GM21529 (cell line): Measurements from ENCODE around the gene STK25.
"Not testable (repeated sequence)": the region's sequence is repeated elsewhere in the genome, so short reads cannot be mapped to it uniquely, and the experiment has no call there.

ENCODE experiments used
- ATAC-seq: cut with Tn5 transposase; IDR thresholded peaks from one replicate; pipeline ENCODE4 v1.9.1; 2021; ENCODE audit not compliant: unreplicated experiment

The STK25 gene

GRCh38 chr2:241469746-241470145 is 38.6 kb downstream of the STK25 start:
- no peak for ATAC-seq

DNA sequence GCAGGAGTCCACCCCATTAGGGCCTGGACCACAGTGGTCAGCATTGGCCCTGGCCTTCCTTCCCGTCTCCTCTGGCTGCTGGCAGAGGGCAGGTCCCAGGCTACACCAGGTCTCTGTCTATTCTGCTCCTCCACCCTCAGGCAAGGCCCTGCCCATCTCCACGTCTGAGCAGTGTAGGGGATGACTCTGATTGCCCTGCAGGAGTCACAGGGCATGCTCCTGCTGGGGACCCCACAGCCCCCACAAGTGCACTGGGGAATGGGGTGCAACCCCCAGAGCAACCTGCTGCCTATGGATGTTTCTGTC is 40.0 kb downstream of the STK25 start:
- ATAC-seq: no peak

DNA sequence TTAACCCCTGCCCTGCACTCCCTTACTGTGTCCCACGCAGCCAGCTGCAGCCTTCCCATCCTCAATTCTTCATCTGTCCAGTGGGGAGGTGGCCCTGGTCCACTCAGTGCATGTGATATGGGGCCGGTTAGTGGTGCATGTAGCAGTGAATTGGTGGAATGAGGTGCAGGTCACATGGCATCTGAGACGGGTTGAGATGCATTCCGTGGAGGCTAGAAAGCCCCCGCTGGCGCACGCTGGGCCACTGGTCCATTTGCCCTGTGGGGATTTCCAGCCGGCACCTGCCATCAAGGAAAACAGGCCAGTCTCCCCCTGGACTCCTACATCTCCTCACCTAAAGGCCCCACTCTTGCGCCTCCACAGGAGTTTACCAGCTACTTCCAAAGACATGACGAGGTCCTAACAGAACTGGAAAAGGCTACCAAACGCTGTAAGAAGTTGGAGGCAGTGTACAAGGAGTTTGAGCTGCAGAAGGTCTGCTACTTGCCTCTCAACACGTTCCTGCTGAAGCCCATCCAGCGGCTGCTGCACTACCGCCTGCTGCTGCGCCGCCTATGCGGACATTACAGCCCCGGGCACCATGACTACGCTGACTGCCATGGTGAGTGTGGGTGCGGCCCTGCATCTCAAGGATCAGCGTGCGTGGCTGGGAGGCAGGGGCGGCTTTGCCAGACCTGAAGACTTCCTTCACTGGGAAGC is 40.5 kb downstream of the STK25 start:
- ATAC-seq: no peak

- ATAC-seq: no peak
Measured at GRCh38 chr2:241466230-241466629, 42.2 kb downstream of the STK25 start.

- no peak for ATAC-seq
Measured at GRCh38 chr2:241465543-241465942, 42.8 kb downstream of the STK25 start.

- ATAC-seq: no peak
Measured at GRCh38 chr2:241463276-241464135, 44.9 kb downstream of the STK25 start.

GRCh38 chr2:241461693-241462677 is 46.4 kb downstream of the STK25 start:
- ATAC-seq: no peak

GRCh38 chr2:241460631-241461030 is 47.8 kb downstream of the STK25 start:
- no peak for ATAC-seq

- ATAC-seq: no peak
Measured at GRCh38 chr2:241459520-241459919, 48.9 kb downstream of the STK25 start.

- no peak for ATAC-seq
Measured at GRCh38 chr2:241458687-241459086, 49.7 kb downstream of the STK25 start.

DNA sequence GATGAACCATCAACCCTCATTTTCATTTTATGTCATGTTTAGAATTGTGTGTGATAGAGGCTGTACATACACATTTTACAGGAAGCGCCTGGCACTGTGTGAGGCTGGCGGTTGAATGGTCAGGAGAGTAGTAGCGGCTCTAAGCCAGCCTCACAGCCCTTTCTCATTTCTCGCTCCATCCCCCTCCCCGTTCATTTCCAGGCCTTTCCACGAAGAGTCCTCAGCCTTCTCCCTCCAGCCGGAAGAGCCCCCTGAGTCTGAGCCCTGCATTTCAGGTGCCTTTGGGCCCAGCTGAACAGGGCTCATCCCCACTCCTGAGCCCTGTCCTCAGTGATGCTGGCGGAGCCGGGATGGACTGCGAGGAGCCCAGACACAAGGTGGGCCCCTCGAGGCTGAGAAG is 51.8 kb downstream of the STK25 start:
- ATAC-seq: no peak

- no peak for ATAC-seq
Measured at GRCh38 chr2:241454837-241455485, 53.4 kb downstream of the STK25 start.

DNA sequence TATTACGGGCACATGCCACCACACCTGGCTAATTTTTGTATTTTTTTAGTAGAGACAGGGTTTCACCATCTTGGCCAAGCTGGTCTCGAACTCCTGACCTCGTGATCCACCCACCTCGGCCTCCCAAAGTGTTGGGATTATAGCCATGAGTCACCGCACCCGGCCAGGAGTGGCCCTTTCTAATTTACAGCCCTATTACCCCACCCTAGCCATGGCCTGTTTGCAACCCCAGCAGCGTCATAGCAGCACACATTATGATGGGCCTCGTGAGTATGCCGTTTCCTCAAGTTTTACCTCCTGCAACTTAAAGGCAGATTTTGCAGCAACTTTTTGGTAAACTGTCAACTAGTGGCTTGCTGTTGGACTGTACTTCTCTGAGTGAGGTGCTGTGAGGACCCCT is 54.5 kb downstream of the STK25 start:
- ATAC-seq: not testable (repeated sequence)

DNA sequence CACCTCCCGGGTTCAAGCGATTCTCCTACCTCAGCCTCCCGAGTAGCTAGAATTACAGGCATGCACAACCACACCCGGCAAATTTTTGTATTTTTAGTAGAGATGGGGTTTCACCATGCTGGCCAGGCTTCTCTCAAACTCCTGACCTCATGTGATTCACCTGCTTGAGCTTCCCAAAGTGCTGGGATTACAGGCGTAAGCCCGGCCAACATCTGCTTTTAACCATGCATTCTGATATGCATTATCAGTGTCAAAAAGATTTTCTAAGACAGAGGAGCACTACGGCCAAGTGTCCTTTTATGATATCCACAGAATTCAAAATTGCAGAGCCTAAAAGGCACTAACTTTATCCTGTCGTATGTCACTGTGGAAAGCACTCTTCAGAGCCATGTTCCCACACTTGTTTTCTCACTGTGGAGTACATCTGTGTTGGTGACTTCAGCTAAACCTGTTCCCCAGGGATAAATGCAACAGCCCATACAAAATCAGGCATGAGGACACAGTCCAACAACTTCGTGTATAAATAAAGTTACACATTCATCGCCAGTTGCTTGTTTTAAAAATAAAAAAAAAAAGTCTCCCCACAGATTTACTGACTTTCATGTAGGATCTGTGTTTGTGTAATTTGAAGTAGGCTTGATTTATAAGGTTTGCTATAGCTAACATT is 56.4 kb downstream of the STK25 start:
- no peak for ATAC-seq

DNA sequence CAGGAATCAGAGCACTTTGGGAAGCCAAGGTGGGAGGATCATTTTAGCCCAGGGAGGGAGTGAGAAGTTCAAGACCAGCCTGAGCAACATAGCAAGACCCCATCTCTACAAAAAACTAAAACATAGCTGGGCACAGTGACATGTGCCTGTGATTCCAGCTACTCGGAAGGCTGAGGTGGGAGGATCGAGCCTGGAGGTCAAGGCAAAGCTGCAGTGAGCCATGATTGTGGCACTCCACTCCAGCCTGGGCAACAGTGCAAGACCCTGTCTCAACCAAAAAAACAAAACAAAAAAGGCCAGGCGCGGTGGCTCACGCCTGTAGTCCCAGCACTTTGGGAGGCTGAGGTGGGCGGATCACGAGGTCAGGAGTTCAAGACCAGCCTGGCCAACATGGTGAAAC is 58.3 kb downstream of the STK25 start:
- ATAC-seq: not testable (repeated sequence)

GRCh38 chr2:241445426-241445825 is 63.0 kb downstream of the STK25 start:
- ATAC-seq: no peak

- no peak for ATAC-seq
Measured at GRCh38 chr2:241443486-241444223, 64.7 kb downstream of the STK25 start.
